Thymus (tissue), 11 donors: ENCODE results near the gene CDC42BPG. TPM values are rescaled to one million over a fixed set of nuclear protein-coding genes. Genes with fewer than 3 reads are reported as not detected.

Source experiments
- DNase-seq, 9 donors: peaks; one replicate each; pipeline ENCODE4 v3.0.0-alpha.2; 2013; ENCODE audit warnings: low spot score in 9 of 9, low read depth in 6 of 9, missing footprints in 1 of 9
- H3K27ac ChIP-seq, 2 donors: one replicate each; pipeline ENCODE4 v1.5.1; 2013; ENCODE audit warnings: control low read depth in 1 of 2, low read depth in 1 of 2, low read length in 1 of 2, mild to moderate bottlenecking in 1 of 2, moderate library complexity in 1 of 2
- H3K27me3 ChIP-seq, 2 donors: one replicate each; pipeline ENCODE4 v1.5.1; 2013; ENCODE audit warnings: low read length in 1 of 2; ENCODE audit not compliant: control insufficient read depth in 2 of 2, insufficient read depth in 1 of 2
- H3K36me3 ChIP-seq, 2 donors: one replicate each; pipeline ENCODE4 v1.5.1; 2013; ENCODE audit warnings: low read length in 1 of 2, mild to moderate bottlenecking in 1 of 2, moderate library complexity in 1 of 2; ENCODE audit not compliant: control insufficient read depth in 2 of 2, insufficient read depth in 2 of 2
- H3K4me1 ChIP-seq, 2 donors: one replicate each; pipeline ENCODE4 v1.5.1; 2013; ENCODE audit warnings: low read length in 2 of 2; ENCODE audit not compliant: control insufficient read depth in 2 of 2, insufficient read depth in 2 of 2
- H3K4me3 ChIP-seq, 2 donors: one replicate each; pipeline ENCODE4 v1.5.1; 2013; ENCODE audit warnings: low read length in 2 of 2, control low read depth in 1 of 2, mild to moderate bottlenecking in 1 of 2
- H3K9me3 ChIP-seq, 2 donors: one replicate each; pipeline ENCODE4 v1.5.1; 2013; ENCODE audit warnings: low read length in 1 of 2, mild to moderate bottlenecking in 1 of 2; ENCODE audit not compliant: control insufficient read depth in 2 of 2, insufficient read depth in 1 of 2
- WGBS: extraction: QIAGEN DNeasy Blood & Tissue Kit; methylation state at CpG from one replicate; pipeline ENCODE4 v1.1.7; 2013; 5-methylcytosine and 5-hydroxymethylcytosine counted together
- polyA plus RNA-seq: library from polyadenylated mRNA; stranded (reverse); fragments of 200-250 nt; gene quantifications from one replicate; pipeline ENCODE4 v1.2.3, GENCODE V29; 2013
- total RNA-seq: library from RNA; stranded (reverse); fragments of 120-200 nt; gene quantifications from one replicate; pipeline ENCODE4 v1.2.4, GENCODE V29; 2013
- donor health status: healthy.

Gene CDC42BPG
- total and polyA plus RNA-seq, 2 donors: 1.7 to 7.4 TPM

DNA sequence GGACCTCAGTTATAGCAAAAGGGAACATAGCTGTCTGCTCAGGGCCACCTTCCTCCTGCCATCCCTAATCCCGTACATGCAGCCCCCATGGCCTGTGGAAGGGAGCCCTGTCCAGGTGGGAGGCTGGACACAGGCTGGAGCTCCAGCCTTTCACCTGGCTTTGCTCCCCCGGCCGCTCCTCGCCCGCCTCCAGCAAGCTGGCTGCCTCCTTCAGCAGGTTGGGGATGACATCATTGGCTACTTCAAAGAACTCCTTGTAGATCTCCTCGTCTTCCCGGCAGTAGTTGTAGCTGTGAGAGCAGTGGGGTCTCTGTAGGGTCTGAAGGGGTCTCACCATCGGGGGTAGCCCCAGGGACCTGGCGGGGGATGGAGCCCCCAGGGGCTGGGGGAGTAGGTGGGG lies 39.0 kb downstream of the CDC42BPG start:
- WGBS: 98% methylated on average over 9 of the region's 9 CpGs
- Histone ChIP-seq H3K27ac (no peak overlapping the region), H3K36me3 (peaks cover 37 to 44% of the 10 kb centered on the region in 2 donors), H3K4me3 (no peak overlapping the region), H3K4me1 (peaks cover 24 to 42% of the 10 kb centered on the region in 2 donors), H3K27me3 (no peaks in the 10 kb centered on the region), H3K9me3 (peaks cover 0 to 2% of the 10 kb centered on the region in 2 donors)
- no peak for DNase-seq

DNA sequence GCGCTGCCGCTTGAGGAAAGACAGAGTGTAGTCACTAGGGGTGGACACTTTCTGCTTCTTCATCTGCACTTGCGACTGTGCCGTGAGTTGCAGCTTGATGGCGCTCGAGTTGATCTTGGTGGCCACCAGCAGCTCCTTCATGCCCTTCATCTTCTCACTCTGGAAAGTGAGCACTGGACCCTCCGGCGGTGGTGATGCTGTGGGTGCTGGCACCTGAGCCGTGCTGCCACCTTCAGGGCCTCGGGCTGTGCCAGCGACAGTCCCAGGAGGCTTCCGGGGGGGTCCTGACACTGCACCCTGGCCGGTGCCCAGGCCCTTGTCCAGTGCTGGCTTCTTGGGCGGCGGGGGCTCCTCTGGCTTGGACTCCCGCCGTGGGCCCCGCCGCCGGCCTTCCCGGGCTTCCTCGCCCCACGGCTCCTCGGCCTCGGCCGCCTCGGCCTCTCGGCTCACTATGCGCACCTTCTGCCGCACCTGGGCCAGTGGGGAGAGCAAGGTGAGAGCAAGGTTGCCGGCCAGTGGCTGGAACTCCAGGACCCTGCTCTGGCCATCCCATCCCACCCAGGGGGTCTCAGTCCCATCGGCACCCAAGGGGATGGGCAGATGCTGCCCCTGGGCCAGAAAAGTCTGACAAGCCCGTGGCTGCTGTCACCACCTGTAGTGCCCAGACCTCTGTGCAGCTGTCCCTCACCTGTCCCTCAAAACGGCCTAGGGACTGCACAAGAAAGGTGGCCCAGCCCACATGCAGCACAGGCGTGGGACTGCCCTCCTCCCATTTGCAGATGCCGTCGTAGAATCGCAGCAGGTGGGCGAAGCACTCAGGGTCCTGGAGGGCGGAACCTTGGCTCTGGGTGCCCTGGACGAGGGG lies 39.9 kb downstream of the CDC42BPG start:
- 97% methylated on average over 41 of the region's 41 CpGs for WGBS
- Histone ChIP-seq H3K9me3 (peaks cover 0 to 2% of the 10 kb centered on the region in 2 donors), H3K27ac (no peak overlapping the region), H3K4me1 (peaks cover 22 to 43% of the 10 kb centered on the region in 2 donors), H3K27me3 (no peaks in the 10 kb centered on the region), H3K36me3 (peaks cover 46 to 48% of the 10 kb centered on the region in 2 donors), H3K4me3 (no peak overlapping the region)
- DNase-seq: no peak

DNA sequence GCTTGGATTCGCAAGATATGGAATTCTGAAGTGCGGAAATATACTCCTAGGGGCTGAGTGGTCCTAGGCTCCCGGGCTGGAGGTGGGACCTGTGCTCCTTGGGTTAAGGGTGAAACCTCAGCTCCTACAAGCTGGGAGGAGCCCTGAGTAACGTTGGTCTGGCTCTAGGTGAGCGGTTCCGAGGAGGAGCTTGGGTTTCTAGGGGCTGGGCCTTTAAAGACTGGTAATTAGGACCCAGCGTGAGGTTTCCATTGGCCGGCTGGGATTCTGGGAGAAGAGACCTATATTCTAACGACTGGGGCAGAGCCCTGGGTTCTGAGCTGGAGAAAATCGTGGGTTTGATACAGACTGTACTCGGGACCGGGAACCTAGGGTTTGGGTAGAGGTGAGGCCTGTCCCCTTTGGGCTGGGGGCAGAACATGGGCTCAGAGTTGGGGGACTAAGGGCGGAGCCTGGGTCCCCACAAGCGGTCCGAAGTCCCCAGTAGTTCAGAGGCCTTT lies 40.6 kb downstream of the CDC42BPG start:
- Histone ChIP-seq H3K9me3 (peaks cover 0 to 2% of the 10 kb centered on the region in 2 donors), H3K27me3 (no peaks in the 10 kb centered on the region), H3K4me3 (peak overlapping the region; percentile 74 to 76), H3K4me1 (peaks cover 18 to 36% of the 10 kb centered on the region in 2 donors), H3K27ac (peak overlapping the region in 1 of 2 donors; percentile 77), H3K36me3 (peaks cover 53 to 54% of the 10 kb centered on the region in 2 donors)
- 61% methylated on average over 15 of the region's 15 CpGs for WGBS
- no peak for DNase-seq

DNA sequence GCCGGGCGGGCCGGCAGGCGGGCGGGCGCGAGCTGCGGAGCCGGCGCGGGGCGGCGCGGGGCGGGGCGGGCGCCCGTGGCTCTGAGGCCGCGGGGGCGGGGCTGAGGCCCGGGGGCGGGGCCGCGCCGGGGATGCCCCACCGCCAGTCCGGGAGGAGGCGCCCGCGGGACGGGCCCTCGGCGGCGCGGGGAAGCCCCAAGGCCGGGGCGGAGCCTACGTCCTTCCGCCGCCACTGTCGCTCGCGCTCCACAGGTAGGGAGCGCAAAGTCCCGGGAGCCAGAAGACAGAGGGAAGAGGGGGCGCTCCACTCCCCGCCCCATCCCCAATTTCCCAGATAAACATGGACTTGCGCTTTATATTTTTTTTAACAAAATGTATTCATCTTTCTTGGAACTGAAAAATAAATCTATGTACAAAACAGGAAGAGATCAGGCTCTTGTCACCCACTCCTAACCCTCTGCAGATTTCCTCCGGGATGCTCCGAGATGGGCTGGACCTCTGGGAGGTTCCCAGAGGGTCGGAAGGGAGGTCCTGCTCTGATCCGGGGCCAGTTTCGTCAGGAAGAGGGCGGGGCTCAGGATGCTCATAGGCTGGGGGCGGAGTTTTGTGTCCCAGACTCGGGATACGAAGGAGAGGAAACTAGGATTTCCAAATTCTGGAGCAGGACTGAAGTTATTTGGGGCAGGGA lies 41.2 kb downstream of the CDC42BPG start, which contains the start of gene MAP4K2:
MAP4K2 (minus strand) TSS at position 57 of the 688 bp plus-strand sequence. CDS start 65 bp downstream, outside the sequence.
- Histone ChIP-seq H3K4me1 (peaks cover 18 to 36% of the 10 kb centered on the region in 2 donors), H3K27me3 (no peaks in the 10 kb centered on the region), H3K27ac (peak within 1 kb of the TSS; percentile 44 to 94), H3K36me3 (peaks cover 57 to 58% of the 10 kb centered on the region in 2 donors), H3K4me3 (peak within 1 kb of the TSS; percentile 74 to 76), H3K9me3 (peaks cover 0 to 2% of the 10 kb centered on the region in 2 donors)
- under 1% methylated on average over 58 of the region's 58 CpGs for WGBS
- peak in 8 of 9 donors; percentile 43 to 89 (median 76) for DNase-seq

DNA sequence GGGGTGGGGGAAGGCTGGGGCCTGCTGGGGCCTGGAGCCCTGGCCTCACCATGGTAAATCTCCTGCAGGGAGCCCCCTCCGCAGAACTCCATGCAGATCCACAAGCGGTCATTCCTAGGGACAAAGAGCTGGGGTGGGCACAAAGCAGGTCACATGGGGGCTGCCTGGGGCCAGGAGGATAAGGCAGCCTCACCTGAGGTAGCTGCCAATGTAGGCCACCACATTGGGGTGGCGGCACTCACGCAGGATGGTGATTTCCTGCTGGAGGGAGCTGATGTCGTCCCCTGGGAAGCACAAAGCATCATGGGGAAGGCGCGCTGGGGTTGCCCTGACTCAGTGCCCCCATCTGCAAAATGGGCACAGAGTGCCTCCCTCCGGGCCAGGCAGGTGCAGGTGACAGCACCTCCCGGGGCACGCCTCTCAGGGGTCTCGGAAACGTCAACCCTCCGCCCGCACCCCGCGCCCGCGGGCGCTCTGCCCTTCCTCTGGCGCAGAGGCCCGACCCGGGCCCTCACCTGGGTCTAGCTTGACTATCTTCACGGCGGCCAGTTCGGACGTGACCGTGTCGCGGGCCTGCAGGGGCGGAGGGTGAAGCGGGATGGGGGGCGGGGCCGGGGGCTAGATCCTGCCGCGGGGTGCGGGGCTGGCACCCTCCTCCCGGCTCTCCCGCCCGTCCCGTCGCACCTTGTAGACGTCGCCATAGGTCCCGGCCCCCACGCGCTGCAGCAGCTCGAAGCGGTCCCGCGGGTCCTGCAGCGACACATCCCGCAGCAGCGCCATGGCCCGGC lies 41.9 kb downstream of the CDC42BPG start:
- Histone ChIP-seq H3K9me3 (peaks cover 0 to 2% of the 10 kb centered on the region in 2 donors), H3K36me3 (peaks cover 54% of the 10 kb centered on the region in 2 donors), H3K4me3 (peak overlapping the region; percentile 66 to 74), H3K27ac (peak overlapping the region; percentile 44 to 94), H3K27me3 (no peaks in the 10 kb centered on the region), H3K4me1 (peaks cover 18 to 36% of the 10 kb centered on the region in 2 donors)
- WGBS: 6% methylated on average over 54 of the region's 54 CpGs
- DNase-seq: peak in 5 of 9 donors; percentile 17 to 57 (median 39)

DNA sequence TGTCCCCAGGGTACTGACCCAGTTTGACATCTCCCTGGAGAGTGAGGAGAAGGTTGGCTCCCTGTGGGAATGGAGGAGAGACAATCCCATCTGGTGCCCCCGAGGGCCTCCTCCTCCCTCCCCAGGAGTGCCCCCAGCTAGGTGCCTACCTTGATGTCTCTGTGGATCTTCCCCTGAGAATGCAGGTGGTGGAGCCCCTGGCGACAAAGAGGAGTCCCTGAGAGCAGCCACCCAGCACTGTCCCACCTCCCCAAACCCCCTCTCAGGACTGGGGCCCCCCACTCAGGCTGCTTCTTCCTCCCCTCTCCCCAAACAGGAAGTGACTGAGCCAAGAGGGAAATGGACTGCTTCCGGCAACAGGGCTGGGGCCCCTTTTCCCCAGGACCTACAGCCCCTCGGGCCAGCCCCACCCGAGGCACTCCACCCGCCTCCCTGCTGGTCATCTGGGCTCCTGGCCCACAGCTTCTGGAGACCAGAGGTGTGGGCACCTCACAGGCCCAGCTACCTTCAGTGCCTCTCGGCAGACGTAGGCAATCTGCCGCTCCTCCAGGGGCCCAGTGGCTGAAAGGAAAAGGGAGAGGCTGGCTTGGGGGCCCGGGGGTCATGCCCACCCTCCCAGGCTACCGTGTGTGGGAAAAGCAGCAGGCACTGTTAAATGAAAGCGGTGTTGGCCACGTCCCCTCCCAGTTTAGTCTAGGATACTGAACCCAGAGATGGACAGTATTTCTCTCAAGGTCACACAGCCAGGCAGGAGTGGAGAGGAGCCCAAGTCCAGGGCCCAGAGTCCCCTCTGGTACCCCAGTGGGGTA lies 42.7 kb downstream of the CDC42BPG start:
- H3K36me3 ChIP-seq: peaks cover 52 to 54% of the 10 kb centered on the region in 2 donors
- peaks cover 0 to 2% of the 10 kb centered on the region in 2 donors for H3K9me3 ChIP-seq
- peak overlapping the region; percentile 44 to 94 for H3K27ac ChIP-seq
- no peaks in the 10 kb centered on the region for H3K27me3 ChIP-seq
- peak overlapping the region; percentile 66 to 74 for H3K4me3 ChIP-seq
- WGBS: 37% methylated on average over 13 of the region's 13 CpGs
- peaks cover 18 to 36% of the 10 kb centered on the region in 2 donors for H3K4me1 ChIP-seq
- DNase-seq: peak in 2 of 9 donors; percentile 9 to 60

DNA sequence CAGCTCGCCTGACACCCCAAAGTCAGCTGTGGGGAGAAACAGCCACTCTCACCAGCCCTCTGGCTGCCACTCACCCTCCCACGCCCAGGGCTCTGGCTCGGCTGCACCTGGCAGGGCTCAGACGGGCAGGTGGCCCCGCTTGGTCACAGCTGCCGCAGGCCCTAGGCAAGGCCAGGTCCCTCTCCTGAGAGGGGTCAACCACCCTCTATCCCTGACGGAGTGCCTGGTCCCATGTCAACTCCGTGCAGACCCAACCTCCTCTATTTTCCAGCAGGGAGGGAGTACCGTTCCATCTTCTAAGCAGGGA lies 43.3 kb downstream of the CDC42BPG start:
- peaks cover 18 to 36% of the 10 kb centered on the region in 2 donors for H3K4me1 ChIP-seq

More for the DNA sequence above, 43.3 kb downstream of the CDC42BPG start:
- Histone ChIP-seq H3K9me3 (peaks cover 0 to 2% of the 10 kb centered on the region in 2 donors), H3K27ac (peak overlapping the region; percentile 44 to 94), H3K4me3 (no peak overlapping the region), H3K36me3 (peaks cover 52 to 55% of the 10 kb centered on the region in 2 donors), H3K27me3 (no peaks in the 10 kb centered on the region)
- DNase-seq: no peak
- 81% methylated on average over 9 of the region's 9 CpGs for WGBS
